A172 (cell line): ENCODE results near the gene HEATR3. TPM values are rescaled to one million over a fixed set of nuclear protein-coding genes. Genes with fewer than 3 reads are reported as not detected.
A peak's percentile ranks its signal among the peaks of the same experiment; 100 is the strongest.
"Not testable (repeated sequence)": the region's sequence is repeated elsewhere in the genome, so short reads cannot be mapped to it uniquely, and the experiment has no call there.

Experiments used
- DNase-seq: peaks from one replicate; pipeline ENCODE4 v3.0.0-alpha.2; 2015; ENCODE audit warnings: low spot score
- total RNA-seq: library from RNA; depleted of rRNA; stranded (reverse); fragments of >200 nt; shearing (Covaris generic); gene quantifications from 2 replicates; pipeline ENCODE4 v1.2.3, GENCODE V29; 2014

The HEATR3 gene
- total RNA-seq, 1 experiment from 2014 or later = 38.7 TPM

- no peak for DNase-seq
Observed at GRCh38 chr16:50099957-50100648, 34.3 kb downstream of the HEATR3 start.

GRCh38 chr16:50102051-50102746 is 36.4 kb downstream of the HEATR3 start:
- peak; percentile 66 for DNase-seq

GRCh38 chr16:50103764-50104163 is 38.0 kb downstream of the HEATR3 start:
- DNase-seq = no peak

GRCh38 chr16:50114357-50115129 is 48.8 kb downstream of the HEATR3 start:
- DNase-seq = peak; percentile 30

- DNase-seq = no peak
Observed at GRCh38 chr16:50120711-50121110, 54.9 kb downstream of the HEATR3 start.

- DNase-seq = no peak
Observed at GRCh38 chr16:50121278-50121677, 55.5 kb downstream of the HEATR3 start.

GRCh38 chr16:50121721-50122445 is 56.1 kb downstream of the HEATR3 start:
- DNase-seq = no peak

- no peak for DNase-seq
Observed at GRCh38 chr16:50123417-50123816, 57.6 kb downstream of the HEATR3 start.

- DNase-seq = no peak
Observed at GRCh38 chr16:50124769-50125168, 59.0 kb downstream of the HEATR3 start.

GRCh38 chr16:50126183-50126582 is 60.4 kb downstream of the HEATR3 start:
- DNase-seq = no peak

GRCh38 chr16:50132571-50132970 is 66.8 kb downstream of the HEATR3 start:
- not testable (repeated sequence) for DNase-seq

GRCh38 chr16:50133214-50133613 is 67.4 kb downstream of the HEATR3 start:
- DNase-seq = no peak

GRCh38 chr16:50136399-50136798 is 70.6 kb downstream of the HEATR3 start:
- no peak for DNase-seq

- no peak for DNase-seq
Observed at GRCh38 chr16:50137268-50137667, 71.5 kb downstream of the HEATR3 start.

- DNase-seq = no peak
Observed at GRCh38 chr16:50139580-50139979, 73.8 kb downstream of the HEATR3 start.

GRCh38 chr16:50144211-50144610 is 78.4 kb downstream of the HEATR3 start:
- no peak for DNase-seq

- DNase-seq = no peak
Observed at GRCh38 chr16:50146479-50147435, 81.0 kb downstream of the HEATR3 start.

GRCh38 chr16:50151322-50151721 is 85.6 kb downstream of the HEATR3 start:
- no peak for DNase-seq

- DNase-seq = no peak
Observed at GRCh38 chr16:50151756-50152155, 86.0 kb downstream of the HEATR3 start.

GRCh38 chr16:50152351-50152806 is 86.6 kb downstream of the HEATR3 start:
- DNase-seq = peak; percentile 14
